GM12874 (cell line): ENCODE results near the gene STON2.

Experiments
- CTCF ChIP-seq: IDR thresholded peaks from 2 replicates; pipeline ENCODE4 v1.5.1; 2011; ENCODE audit warnings: low read depth, mild to moderate bottlenecking, control low read depth, low read length, moderate library complexity; ENCODE audit not compliant: insufficient read depth

The STON2 gene

GRCh38 chr14:81273521-81273920 lies 126.6 kb downstream of the STON2 start:
- TF ChIP-seq CTCF = no peak

GRCh38 chr14:81272317-81272716 lies 127.8 kb downstream of the STON2 start:
- no peak for TF ChIP-seq CTCF

GRCh38 chr14:81269979-81270375 lies 130.1 kb downstream of the STON2 start:
- TF ChIP-seq CTCF = no peak

GRCh38 chr14:81269100-81269978 lies 130.8 kb downstream of the STON2 start:
- peak; percentile 57; the same call in 1 of the 2 replicates for TF ChIP-seq CTCF

GRCh38 chr14:81268016-81268416 lies 132.1 kb downstream of the STON2 start:
- TF ChIP-seq CTCF = no peak

DNA sequence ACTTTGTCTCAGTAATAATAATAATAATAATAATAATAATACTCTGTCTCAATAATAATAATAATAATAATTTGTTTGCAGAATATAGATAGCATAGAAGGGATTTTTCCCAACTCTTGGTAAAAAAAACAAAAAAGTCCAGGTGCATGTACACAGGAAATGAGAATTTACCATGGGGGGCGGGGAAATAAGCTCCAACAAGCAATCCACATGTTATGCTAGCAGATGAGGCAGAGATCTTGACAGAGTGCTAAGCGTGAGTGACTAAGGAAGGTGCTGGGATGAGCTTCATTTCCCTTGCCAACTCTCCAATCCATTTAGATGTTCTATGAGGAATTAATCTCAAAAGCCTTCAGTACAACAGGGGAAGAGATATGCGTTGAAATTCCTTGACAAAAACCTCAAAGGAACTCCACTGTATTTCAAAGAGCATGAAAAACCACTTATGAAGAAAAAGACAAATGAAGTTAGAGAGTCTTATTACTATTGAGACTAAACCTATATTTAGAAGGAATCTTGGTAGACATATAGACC lies 134.4 kb downstream of the STON2 start:
- no peak for TF ChIP-seq CTCF

GRCh38 chr14:81264671-81265070 lies 135.5 kb downstream of the STON2 start:
- TF ChIP-seq CTCF = no peak
